Activated T-cell treated with anti-CD3 and anti-CD28 coated beads for 1 hour (primary cell): ENCODE measurements around the gene RIN3.

Experiments used
- DNase-seq: peaks from one replicate; pipeline ENCODE4 v3.0.0-alpha.2; 2020; ENCODE audit warnings: low read depth

The RIN3 gene

GRCh38 chr14:92484132-92484823 lies 29.3 kb upstream of the RIN3 start:
- no peak for DNase-seq

GRCh38 chr14:92486881-92487280 lies 26.7 kb upstream of the RIN3 start:
- DNase-seq = no peak

GRCh38 chr14:92487513-92488133 lies 26.0 kb upstream of the RIN3 start:
- DNase-seq = no peak

DNA sequence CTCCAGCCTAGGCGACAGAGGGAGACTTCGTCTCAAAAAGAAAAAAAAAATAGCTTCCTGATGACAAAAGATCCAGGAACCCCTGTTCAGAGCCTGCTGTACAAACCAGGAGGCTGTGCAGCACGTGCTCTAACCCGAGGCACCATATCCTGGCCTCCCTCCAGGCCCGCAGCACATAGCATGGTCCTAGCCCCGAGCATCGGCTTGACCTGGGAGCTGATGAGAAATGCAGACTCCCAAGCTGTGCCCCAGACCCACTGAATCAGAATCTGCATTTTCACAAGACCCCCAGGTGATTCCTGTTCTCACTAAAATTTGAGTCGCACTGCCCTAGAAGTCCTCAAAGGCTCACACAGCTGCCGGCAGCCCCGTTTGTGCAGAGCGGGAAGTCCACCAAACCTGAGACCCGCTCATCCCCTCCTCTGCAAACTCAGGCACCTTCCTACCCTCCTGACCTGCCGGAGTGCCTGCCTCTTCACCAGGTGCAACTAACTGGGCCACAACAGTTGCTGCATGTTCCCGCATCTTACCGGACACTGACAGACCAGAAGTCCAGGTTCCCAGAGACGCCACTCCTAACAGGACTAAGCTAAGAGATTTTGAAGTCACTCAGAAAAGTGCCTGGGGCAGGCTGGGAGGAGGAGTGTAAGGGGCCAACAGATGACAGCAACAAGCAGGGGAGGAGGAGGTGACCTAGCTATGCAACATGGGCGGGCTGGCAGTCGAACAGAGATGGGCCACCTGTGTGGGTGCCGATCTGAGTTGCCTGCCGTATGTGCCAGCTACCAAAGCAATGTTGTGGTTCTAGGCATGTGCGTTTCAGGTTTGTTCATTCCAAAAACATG lies 24.0 kb upstream of the RIN3 start:
- DNase-seq = no peak

DNA sequence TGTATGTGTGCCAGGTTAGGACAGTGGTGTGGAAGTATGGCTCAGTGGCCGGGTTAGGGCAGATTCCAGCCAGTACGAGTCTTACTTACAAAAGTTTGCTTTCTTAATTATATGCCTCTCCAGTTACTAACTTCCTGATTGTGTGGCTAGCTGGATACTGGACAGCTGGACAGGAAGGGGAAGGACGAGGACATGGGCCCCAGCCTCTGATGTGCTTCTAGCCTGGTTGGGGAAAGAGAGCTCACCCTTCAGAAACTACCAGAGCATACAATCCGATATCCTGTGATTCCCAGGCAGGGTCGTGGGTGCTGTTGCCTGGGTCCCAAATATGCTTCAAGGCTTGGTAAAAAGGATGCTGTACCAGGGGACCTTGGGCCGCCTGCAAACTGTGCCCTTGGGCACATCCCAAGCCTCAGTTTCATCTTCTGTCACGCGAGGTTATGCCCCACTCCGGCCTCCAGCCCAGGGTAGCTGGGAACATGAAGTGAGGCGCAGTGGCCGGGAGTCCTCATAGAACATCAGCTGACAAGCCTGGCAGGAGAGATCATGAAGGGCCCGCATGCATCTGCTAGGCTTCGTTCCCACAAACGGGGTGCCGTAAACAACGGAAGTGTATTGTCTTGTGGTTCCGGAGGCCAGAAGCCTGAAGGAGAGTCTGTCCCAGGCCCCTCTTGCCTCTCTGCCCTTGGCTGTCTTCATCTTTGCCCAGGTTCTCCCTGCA lies 23.2 kb upstream of the RIN3 start:
- no peak for DNase-seq

DNA sequence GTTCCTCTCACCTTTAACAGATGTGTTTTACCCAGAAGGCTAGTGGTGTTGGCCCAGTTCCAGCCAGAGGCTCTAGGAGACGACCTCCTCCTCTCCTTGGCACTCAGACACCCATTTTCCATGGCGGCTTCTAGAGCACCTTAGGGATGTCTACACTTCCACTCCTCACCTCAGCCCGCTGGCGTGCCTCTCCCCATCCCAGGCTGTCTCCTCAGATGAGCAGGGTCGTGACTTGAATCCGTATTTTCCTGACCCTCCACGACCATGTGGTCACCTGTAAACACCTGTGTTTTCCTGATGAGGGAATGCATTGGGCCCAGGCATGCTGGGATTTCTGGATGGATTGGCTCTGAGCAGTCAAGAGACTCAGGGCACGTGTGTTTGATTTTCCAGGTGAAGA lies 21.8 kb upstream of the RIN3 start:
- DNase-seq = no peak

GRCh38 chr14:92492258-92492657 lies 21.3 kb upstream of the RIN3 start:
- DNase-seq = no peak

DNA sequence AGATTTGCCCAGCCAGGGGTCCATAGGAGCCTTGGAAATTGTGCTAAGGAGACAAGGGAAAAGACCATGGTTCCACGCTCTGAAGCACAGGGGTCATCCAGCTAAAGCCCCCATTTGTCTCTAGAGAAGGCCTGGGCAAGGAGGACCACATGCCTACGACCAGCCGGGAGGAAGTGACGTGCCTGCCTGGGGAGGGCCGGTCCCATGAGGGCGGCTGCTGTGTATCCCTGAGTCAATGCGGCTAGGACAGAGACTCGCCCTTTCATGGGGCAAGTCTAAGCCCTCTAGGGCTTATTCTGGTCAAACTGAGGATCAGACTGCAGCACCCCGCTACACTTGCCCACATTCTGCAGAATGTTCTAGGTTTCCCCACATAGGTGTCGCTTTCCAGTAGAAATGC lies 20.6 kb upstream of the RIN3 start:
- DNase-seq = no peak

DNA sequence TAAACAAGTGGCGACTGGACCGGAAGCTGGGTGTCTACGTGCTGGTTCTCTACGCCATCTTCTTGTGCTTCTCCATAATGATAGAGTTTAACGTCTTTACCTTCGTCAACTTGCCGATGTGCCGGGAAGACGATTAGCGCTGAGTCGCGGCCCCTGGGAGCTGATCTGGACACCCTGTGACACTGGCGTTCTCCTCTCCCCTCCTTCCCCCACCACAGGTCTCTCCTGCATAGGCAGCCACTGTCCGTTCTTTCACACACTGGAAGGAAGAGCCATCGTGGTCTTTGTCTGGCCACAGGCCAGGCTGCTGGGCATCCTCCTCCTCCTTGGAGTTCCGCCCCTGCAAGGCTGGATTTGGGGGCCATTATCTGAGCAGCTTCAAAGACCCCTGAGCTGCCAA lies 20.1 kb upstream of the RIN3 start:
- DNase-seq = no peak

GRCh38 chr14:92494512-92494911 lies 19.1 kb upstream of the RIN3 start:
- DNase-seq = no peak

DNA sequence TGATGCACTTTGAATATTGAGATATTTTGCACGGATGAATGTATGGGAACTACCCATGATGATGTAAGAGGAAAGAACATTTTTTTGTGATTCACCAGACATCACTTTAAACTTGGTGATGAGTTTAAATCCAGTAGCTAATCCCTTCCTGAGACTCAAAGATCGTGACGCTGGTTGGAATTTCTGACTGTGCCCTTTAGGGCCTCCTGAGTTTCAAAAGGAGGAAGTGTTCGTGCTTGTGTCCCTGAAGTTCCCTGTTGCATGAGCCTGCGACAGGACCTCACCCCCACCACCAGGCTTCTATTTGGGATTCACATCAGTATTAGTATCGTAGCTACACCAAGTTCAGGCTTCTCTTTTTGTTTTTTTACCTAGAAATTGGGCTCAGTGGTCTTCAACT lies 18.6 kb upstream of the RIN3 start:
- DNase-seq = no peak

DNA sequence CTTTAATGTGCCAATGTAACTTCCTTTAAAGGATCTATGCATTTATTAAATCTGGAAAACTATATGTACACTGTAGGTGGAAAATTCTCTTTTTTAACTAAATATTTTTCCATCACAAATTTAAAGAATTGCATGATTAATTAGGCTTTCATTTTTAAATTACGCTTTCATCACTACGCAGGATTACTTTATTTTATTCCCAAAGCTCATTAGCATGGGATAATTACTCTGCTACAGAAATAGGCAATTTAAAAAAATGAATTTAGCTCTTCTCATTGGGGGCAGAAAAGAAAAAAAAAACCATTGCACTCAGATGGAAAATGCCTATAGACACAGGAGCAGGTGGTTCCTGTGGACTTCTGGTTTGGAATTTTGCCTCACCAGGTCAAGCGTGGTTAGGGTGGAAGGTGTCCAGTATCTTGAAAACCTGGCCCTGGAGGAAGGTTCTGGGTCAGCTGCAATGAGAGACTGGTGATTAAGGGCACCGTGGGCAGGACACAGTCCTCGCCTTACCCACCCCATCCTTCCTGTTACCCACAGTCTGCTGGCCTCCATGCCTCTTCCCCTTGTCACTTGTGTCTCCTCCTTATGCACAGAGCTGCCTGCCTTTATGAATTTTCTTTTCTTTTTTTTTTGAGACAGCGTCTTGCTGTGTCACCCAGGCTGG lies 17.3 kb upstream of the RIN3 start:
- DNase-seq = no peak

DNA sequence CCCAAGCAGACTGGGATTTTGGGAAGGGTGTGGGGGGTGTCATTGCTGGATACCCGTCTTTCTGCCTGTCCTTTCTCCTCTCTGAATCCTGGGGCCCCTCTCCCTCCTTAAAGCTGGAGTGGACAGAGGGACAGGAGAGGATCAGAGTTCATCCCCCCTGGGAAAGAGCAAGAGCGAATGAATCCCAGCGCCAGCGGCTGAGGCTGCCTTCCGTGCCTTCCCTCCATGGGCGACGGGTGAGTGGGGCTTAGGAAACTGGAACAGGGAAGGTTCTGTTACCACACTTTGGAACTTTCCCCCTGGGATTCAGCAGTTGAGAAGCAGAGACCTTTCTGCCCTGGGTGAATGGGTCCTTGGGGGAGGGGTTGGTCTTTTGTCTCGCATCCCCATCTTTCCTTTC lies 16.2 kb upstream of the RIN3 start:
- DNase-seq = no peak

DNA sequence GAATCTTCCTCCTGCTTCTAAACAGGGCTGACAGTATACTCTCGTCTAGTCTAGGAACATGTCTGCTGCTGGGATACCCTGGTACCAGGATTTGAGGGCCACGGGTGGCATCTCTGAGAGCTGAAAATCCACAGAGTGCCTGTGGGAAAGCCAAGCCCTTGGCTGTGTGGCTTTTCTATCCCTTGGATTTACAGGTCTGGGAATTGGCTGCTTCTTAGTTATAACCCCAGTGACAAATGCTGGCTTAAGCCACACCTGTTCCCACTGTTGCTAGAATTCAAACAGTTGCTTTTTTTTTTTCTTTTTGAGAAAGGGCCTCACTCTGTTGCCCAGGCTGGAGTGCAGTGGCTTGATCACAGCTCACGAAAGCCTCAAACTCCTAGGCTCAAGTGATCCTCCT lies 14.3 kb upstream of the RIN3 start:
- DNase-seq = no peak

- no peak for DNase-seq
Observed at GRCh38 chr14:92500491-92500941, 13.1 kb upstream of the RIN3 start.

DNA sequence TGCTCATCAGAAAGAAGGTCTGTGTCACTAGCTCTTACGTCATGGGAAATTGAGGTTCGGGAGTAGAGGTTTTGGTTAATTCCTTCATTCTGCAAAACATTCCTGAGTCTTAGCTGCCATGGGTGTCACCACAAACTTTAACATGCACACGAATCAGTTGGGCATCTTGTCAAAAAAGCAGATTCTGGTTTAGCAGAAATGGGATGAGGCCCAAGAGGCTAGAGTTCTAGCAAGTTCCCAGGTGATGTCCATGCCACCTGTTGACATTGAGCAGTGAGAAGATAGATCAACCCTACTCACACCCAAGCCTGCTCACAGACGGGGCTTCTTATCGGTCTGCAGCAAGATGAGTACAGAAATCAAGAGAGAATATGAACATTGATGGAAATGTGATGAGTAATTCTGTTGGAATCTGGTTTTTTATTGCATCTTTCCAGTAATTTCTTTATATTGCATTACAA lies 11.7 kb upstream of the RIN3 start:
- no peak for DNase-seq

- no peak for DNase-seq
Observed at GRCh38 chr14:92502541-92503286, 10.9 kb upstream of the RIN3 start.

- no peak for DNase-seq
Observed at GRCh38 chr14:92503756-92504491, 9.7 kb upstream of the RIN3 start.

DNA sequence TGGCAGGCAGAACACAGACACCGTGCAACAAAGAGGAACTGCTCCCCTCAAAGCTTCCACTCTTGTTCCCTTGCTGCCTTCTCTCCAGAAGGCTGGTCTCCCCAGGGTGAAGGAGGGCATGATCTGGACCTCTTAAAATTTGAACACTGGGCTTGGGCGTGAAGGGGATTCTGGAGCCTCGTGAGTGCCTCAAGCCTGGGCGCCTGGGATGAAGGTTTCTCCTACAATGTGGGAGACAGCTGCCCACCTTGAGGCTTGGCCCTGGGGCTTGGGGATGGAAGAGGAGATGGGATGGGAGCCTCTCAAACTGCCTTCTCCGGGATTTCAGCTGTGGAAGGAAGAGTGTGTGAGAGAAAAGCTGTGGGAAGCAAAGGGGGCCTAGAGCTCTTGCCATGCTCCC lies 7.8 kb upstream of the RIN3 start:
- no peak for DNase-seq

GRCh38 chr14:92506231-92506630 lies 7.3 kb upstream of the RIN3 start:
- no peak for DNase-seq
